NCI-H146 (cell line): ENCODE results near the gene GTPBP4.
"Not testable (repeated sequence)": the region's sequence is repeated elsewhere in the genome, so short reads cannot be mapped to it uniquely, and the experiment has no call there.

Source experiments
- DNase-seq: peaks from one replicate; lab custom pipeline; 2025; lab: John Stamatoyannopoulos, UW

Gene GTPBP4

DNA sequence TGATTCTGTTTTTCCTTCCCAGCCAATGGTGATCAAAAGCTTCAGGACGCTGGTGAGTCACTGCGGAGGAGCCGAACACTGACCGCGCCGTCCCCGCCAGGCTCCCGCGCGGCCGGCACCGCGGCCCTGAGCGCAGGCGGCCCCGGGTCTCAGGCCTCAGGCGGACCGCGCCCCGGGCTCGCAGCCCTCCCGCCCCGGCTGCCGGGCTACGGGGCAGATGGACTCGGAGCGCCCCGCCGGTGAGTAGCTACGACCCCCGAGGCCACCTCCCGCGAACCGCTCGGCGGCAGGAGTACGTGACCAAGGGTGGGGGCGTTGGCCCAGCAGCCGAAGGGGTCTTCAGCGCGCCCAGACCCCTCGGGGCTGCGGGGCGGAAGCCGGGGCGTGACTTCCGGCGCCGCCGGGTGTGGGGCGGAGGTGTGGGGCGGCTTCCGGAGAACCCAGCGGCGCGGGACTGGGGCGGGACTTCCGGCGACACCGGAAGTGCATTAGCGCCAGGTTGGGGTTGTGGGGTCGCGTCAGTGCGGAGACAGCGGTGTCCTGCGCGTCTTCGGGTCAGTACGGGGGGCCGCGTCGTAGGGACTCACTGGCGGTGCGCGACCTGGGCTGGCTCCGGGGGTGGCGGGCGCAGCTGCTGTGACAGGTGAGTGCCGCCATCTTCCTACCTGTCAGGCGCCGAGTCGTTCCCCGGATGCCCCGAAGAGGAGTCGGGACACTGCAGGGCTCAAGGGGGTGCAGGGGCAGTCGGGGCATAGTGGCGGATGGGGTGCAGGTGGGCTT, 68.3 kb downstream of the GTPBP4 start, which contains the start of gene WDR37:
WDR37 (plus strand) TSS at position 60 of the 780 bp plus-strand sequence. CDS start 15,771 bp downstream, outside the sequence.
- peak; percentile 90 for DNase-seq

DNA sequence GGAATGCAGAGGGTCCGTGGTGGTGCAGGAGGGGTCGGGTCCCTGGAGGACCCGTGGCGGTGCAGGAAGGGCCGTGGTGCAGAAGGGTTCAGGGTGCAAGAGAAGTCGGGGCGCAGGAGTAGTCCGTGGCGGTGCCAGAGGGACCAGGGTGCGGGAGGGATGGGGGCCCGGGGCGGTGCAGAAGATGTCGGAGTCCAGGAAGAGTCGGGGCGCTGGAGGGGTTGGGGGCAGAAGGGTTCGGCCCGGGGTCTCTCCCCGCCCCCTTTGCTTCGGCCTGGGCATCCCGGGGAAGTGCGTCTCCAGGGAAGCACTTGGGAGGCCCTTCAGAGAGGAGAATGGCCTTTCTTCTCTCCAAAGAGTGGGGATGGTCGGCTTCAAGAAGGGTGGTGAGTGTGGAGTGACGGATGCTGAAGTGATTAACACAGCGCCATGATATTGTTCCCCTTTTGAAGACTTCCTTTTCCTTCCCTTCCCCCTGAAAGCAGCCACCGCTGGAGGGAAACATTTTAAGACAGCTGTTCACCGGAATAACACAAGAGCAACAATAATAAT, 68.9 kb downstream of the GTPBP4 start:
- no peak for DNase-seq

DNA sequence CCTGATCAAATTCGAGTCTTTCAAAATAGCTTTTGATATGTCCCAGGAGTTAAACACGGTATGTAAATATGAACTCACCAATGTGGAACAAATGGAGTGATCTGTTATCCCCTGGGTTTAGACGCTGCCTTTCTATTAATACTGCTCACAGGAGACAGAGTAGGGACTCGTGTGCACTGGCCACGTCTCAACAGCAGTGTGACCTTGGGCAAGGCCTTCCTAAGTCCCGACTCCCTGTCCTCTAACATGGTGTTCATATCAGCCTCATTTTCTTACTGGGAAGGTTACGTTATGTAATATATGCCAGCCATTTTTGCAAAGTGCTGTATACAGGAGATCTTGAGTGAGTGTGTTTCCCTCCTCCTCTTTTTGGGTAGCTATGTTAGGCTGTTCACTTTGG, 69.8 kb downstream of the GTPBP4 start:
- DNase-seq: no peak

DNA sequence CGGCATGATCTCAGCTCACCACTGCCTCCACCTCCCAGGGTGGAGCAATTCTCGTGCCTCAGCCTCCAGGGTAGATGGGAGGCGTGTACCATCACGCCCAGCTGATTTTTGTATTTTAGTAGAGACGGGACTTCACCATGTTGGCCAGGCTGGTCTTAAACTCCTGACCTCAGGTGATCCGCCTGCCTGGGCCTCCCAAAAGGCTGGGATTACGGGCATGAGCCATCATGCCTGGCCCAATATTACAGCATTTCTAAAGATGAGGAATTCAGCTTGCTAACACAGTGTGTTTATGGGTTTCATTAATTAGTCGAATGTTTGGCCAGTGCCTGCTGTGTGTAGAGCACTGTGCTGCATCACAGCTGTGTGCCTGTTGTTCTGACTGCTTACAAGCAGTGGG, 71.7 kb downstream of the GTPBP4 start:
- no peak for DNase-seq

DNA sequence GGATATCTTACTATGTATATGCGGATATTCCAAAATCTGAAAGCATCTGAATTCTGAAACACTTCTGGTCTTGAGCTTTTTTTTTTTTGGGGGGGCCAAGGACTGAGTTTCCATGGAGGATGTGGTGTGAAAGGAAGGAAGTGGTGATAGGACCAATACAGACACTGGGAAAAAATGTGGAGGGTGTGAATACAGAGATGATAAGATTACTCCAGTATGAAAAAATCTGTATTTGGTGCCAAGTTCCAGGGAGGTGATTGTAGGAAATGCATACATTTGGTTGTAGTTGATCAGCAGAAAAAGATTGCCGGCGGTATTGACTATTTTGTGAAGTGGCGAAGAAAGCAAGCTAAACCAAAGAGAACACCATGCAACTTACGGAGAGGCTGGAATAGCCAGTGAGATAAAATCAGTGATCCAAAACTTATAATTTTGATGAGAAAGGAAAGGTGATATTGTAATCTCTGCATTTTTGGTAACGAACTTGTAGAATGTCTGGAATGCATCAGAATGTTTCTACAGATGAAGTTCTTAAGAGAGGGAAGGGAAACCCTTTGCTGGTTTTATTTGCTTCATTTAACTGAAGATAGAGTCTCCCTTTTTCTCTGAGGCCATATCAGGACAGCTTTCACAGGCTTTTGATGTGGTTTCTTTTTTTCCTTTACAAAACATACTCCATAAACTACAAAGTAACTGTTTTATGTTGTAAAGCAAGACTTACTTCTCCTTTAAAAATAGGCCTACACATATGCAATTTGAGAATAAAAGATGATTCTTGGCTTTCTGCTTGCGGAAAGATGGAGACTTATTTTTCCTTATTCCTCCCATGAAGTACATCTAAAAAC, 73.9 kb downstream of the GTPBP4 start:
- no peak for DNase-seq

DNA sequence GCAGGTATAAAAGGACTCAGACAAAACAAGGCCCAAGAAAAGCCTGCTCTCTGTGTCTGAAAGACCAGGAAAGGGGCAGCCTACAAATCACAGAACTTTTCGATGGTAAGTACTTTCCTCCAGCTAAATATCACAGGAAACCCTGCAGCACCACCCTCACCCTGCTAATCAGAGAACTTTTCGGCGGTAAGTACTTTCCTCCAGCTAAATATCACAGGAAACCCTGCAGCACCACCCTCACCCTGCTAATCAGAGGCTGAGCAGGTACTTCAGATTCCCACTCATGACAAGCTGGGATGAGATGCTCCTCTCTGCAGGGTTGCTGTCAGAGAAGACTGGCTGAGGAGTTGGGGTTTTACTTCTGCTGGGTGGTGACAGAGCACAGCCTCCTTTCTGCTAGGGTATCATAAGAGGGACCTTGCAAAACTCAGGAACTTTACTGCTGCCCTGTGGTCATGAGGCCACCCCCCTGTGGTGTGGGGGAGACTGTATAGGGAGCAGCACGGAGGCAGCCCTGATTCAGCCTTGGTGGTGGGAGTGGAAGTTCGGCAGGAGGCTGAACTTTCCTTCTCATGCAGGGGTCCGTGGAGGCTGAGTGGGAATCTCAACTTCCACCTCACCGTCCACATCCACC, 75.1 kb downstream of the GTPBP4 start:
- DNase-seq: no peak

DNA sequence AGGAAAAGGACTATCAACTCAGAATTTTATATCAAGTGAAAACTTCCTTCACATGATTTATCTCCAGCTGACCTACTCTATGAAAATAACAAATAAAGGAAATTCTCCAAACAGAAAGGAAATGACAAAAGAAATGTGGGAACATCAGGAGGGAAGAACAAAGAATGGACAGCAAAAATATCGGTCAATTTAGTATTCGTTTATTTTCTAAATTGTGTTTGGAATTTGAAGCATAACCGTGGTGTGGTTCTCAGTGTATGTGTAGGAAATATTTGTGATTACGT, 76.7 kb downstream of the GTPBP4 start:
- DNase-seq: no peak

DNA sequence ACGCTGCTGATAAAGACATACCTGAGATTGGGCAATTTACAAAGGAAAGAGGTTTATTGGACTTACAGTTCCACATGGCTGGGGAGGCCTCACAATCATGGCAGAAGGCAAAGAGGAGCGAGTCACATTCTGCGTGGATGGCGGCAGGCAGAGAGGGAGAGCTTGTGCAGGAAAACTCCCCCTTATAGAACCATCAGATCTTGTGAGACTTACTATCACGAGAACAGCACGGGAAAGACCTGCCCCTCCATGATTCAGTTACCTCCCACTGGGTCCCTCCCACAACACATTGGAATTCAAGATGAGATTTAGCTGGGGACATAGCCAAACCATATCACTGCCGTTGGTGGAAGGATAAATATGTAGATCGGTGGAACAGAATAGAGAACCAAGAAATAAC, 78.5 kb downstream of the GTPBP4 start:
- DNase-seq: not testable (repeated sequence)

DNA sequence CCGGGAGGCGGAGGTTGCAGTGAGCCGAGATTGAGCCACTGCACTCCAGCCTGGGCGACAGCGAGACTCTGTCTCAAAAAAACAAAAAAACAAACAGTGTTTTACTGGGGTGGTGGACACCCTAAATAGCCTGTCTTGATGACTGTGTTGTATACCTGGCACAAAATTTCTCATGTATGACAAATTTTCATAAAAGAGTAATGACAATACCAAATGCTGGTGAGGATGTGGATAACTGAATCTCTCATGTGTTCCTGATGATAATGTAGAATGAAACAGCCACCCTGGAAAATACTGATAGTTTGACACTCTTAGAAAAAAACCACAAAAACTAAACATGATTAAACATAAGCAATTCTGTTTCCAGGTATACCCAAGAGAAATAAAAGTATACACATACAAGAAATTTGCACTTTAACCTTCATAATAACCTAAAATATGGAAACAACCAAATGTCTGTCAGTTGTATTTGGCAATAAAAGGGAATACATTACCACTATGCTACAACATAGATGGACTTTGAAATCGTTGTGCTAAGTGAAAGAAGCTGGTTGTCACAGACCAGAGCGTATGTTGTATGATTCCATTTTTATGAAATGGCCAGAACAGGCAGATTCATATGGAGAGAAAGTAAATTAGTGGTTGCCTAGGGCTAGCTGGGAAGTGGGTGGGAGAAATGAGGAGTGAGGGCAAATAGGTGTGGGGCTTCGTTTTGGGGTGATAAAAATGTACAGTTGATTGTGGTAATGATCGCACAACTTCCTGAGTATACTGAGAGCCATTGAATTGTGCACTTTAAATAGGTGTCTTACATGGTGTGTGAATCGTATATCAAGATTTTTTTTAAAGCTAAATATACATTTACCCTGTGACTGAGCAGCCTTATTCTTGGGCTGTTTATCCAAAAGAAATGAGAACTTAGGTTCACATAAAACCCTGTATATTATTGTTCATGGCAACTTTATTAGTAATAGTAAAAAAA, 80.4 kb downstream of the GTPBP4 start:
- no peak for DNase-seq
